Measurements from ENCODE around the gene TSPO2. TPM values are rescaled to one million over a fixed set of nuclear protein-coding genes. Genes with fewer than 3 reads are reported as not detected.

Gene TSPO2
- total and polyA plus RNA-seq, 2 of the 13 experiments (the other 11 are each of a cell fraction or from before 2014, with no cell fraction given): 0.55 TPM; not detected in 1

- peak; percentile 100 for TF ChIP-seq PATZ1 (CRISPR knock-in tag; IDR thresholded peaks at IDR 0.05)
- no peak for TF ChIP-seq ATF7-NPFF (CRISPR knock-in tag; IDR thresholded peaks at IDR 0.05; ENCODE audit: low read depth)
- no peak for TF ChIP-seq RBAK (CRISPR knock-in tag; IDR thresholded peaks at IDR 0.05)
- TF ChIP-seq TEAD2 (CRISPR knock-in tag; IDR thresholded peaks at IDR 0.05): no peak
- no peak for TF ChIP-seq TAF1 (CRISPR knock-in tag; IDR thresholded peaks at IDR 0.05)
- TF ChIP-seq CBX2 (IDR thresholded peaks at IDR 0.05; ENCODE audit: low read depth, low read length): no peak
- TF ChIP-seq CBX2 (CRISPR knock-in tag; IDR thresholded peaks at IDR 0.05; ENCODE audit: low read depth): no peak
- no peak for TF ChIP-seq NFATC3 (CRISPR knock-in tag; IDR thresholded peaks at IDR 0.05)
- TF ChIP-seq NFYC (CRISPR knock-in tag; IDR thresholded peaks at IDR 0.05): no peak
- TF ChIP-seq BCL6 (CRISPR knock-in tag; IDR thresholded peaks at IDR 0.05): peak; percentile 71
- TF ChIP-seq ZNF460 (CRISPR knock-in tag; IDR thresholded peaks at IDR 0.05; ENCODE audit: borderline replicate concordance): no peak
- TF ChIP-seq, protein P1, sequence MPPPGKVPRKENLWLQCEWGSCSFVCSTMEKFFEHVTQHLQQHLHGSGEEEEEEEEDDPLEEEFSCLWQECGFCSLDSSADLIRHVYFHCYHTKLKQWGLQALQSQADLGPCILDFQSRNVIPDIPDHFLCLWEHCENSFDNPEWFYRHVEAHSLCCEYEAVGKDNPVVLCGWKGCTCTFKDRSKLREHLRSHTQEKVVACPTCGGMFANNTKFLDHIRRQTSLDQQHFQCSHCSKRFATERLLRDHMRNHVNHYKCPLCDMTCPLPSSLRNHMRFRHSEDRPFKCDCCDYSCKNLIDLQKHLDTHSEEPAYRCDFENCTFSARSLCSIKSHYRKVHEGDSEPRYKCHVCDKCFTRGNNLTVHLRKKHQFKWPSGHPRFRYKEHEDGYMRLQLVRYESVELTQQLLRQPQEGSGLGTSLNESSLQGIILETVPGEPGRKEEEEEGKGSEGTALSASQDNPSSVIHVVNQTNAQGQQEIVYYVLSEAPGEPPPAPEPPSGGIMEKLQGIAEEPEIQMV (CRISPR knock-in tag; IDR thresholded peaks at IDR 0.05; ENCODE audit: low read depth): no peak
- TF ChIP-seq ZFP36L2 (CRISPR knock-in tag; IDR thresholded peaks at IDR 0.05): no peak
- TF ChIP-seq KAT7 (CRISPR knock-in tag; IDR thresholded peaks at IDR 0.05; ENCODE audit: borderline replicate concordance): no peak
- TF ChIP-seq, protein P2, sequence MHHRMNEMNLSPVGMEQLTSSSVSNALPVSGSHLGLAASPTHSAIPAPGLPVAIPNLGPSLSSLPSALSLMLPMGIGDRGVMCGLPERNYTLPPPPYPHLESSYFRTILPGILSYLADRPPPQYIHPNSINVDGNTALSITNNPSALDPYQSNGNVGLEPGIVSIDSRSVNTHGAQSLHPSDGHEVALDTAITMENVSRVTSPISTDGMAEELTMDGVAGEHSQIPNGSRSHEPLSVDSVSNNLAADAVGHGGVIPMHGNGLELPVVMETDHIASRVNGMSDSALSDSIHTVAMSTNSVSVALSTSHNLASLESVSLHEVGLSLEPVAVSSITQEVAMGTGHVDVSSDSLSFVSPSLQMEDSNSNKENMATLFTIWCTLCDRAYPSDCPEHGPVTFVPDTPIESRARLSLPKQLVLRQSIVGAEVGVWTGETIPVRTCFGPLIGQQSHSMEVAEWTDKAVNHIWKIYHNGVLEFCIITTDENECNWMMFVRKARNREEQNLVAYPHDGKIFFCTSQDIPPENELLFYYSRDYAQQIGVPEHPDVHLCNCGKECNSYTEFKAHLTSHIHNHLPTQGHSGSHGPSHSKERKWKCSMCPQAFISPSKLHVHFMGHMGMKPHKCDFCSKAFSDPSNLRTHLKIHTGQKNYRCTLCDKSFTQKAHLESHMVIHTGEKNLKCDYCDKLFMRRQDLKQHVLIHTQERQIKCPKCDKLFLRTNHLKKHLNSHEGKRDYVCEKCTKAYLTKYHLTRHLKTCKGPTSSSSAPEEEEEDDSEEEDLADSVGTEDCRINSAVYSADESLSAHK (CRISPR knock-in tag; IDR thresholded peaks at IDR 0.05; ENCODE audit: borderline replicate concordance): no peak
- no peak for TF ChIP-seq CC2D1A (CRISPR knock-in tag; IDR thresholded peaks at IDR 0.05)
- TF ChIP-seq, protein P3, sequence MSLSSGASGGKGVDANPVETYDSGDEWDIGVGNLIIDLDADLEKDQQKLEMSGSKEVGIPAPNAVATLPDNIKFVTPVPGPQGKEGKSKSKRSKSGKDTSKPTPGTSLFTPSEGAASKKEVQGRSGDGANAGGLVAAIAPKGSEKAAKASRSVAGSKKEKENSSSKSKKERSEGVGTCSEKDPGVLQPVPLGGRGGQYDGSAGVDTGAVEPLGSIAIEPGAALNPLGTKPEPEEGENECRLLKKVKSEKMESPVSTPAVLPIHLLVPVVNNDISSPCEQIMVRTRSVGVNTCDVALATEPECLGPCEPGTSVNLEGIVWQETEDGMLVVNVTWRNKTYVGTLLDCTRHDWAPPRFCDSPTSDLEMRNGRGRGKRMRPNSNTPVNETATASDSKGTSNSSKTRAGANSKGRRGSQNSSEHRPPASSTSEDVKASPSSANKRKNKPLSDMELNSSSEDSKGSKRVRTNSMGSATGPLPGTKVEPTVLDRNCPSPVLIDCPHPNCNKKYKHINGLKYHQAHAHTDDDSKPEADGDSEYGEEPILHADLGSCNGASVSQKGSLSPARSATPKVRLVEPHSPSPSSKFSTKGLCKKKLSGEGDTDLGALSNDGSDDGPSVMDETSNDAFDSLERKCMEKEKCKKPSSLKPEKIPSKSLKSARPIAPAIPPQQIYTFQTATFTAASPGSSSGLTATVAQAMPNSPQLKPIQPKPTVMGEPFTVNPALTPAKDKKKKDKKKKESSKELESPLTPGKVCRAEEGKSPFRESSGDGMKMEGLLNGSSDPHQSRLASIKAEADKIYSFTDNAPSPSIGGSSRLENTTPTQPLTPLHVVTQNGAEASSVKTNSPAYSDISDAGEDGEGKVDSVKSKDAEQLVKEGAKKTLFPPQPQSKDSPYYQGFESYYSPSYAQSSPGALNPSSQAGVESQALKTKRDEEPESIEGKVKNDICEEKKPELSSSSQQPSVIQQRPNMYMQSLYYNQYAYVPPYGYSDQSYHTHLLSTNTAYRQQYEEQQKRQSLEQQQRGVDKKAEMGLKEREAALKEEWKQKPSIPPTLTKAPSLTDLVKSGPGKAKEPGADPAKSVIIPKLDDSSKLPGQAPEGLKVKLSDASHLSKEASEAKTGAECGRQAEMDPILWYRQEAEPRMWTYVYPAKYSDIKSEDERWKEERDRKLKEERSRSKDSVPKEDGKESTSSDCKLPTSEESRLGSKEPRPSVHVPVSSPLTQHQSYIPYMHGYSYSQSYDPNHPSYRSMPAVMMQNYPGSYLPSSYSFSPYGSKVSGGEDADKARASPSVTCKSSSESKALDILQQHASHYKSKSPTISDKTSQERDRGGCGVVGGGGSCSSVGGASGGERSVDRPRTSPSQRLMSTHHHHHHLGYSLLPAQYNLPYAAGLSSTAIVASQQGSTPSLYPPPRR (CRISPR knock-in tag; IDR thresholded peaks at IDR 0.05; ENCODE audit: borderline replicate concordance): 0 out of 2 replicates have a peak, but pooled peaks have one; percentile 36
Measured at GRCh38 chr6:40997234-40997957, 44.9 kb upstream of the TSPO2 start (continued).

Measured in HepG2 (cell line).